GM13976 (cell line): ENCODE measurements around the gene HSBP1L1.

Experiments used
- DNase-seq: peaks from one replicate; pipeline ENCODE4 v3.0.0; 2012; ENCODE audit warnings: low spot score
- CTCF ChIP-seq: IDR thresholded peaks from 2 replicates; pipeline ENCODE4 v1.5.1; 2012; ENCODE audit warnings: borderline replicate concordance, mild to moderate bottlenecking; ENCODE audit not compliant: insufficient read depth; ENCODE audit errors: extremely low read depth, missing control alignments, control extremely low read depth
- in situ Hi-C: fragments of 300-500 bp; cut with MboI; formaldehyde crosslinking; loops from one replicate; pipeline ENCODE4 v1.12.0; 2022; ENCODE audit warnings: low sequenced_read_pairs, mixed read lengths, inconsistent platforms; ENCODE audit not compliant: unreplicated experiment

HSBP1L1 gene

DNA sequence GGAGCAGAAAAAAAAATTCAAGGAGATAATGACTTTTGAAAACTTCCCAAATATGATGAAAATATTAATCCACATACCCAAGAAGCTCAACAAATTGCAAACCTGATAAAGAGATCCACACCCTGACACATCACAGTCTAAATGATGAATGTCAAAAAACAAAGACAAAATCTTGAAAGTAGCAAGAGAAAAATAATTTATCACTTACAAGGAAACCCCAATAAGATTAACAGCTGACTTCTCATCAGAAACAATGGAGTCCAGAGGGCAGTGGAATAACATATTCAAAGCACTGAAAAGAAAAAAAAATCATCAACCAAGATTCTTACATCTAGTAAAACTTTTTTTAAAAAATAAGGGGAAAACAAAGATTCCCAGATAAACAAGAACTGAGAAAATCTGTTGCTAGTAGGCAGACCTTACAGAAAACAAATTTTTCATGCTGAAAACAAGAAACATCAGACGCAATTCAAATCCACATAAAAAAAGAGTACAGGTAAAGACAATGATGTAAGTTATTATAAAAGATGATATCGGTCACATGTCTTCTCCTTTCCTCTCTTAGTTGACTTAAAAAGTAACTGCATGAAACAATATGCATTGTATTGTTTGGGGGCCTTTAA lies 34.3 kb upstream of the HSBP1L1 start:
- in situ Hi-C loops, result no loop called here
- TF ChIP-seq CTCF, result no peak
- DNase-seq, result no peak

GRCh38 chr18:79931475-79931874 lies 33.0 kb upstream of the HSBP1L1 start:
- no peak for DNase-seq
- in situ Hi-C loops, result no loop called here
- TF ChIP-seq CTCF, result no peak

GRCh38 chr18:79932907-79933306 lies 31.5 kb upstream of the HSBP1L1 start:
- no peak for DNase-seq
- TF ChIP-seq CTCF, result no peak
- in situ Hi-C loops, result no loop called here

DNA sequence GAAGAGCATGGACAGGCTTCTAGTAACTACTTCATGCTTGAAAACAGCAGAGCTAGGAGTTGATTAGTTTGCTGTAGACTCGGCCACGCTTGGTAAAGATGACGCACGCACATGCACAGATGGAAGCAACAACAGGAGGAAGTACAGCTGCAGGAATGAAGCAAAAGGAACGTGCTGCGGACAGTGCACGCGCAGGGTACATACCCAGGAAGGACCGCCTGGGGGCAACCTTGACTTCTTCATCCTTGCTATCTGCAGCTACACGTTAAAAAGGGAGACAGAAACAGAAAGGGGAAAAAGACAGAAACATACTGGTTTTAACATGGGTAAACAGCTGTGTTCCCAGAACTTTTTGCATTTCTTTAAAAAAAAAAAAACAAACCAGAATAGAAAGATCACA lies 30.7 kb upstream of the HSBP1L1 start:
- no peak for DNase-seq
- in situ Hi-C loops, result no loop called here
- TF ChIP-seq CTCF, result no peak

- in situ Hi-C loops, result no loop called here
- no peak for DNase-seq
- TF ChIP-seq CTCF, result no peak
Measured at GRCh38 chr18:79934311-79935097, 29.9 kb upstream of the HSBP1L1 start.

DNA sequence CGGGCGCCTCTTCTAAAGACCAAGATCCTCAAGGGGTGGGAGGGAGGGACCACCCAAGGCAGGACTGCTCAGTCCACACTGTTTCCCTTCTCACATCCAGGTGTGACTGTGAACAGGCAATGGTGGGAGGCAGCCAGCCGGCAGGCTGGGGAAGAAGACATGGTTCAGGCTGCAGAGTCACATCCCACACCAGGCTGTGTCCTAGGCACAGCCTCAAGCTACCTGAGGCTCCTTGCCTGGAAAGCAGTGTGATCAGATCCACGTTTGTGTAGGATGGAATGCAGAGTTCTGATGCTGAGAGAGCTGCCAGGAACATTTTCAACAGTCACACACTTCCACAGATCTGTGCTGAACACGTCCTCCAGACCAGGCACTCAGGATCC lies 29.4 kb upstream of the HSBP1L1 start:
- TF ChIP-seq CTCF, result no peak
- in situ Hi-C loops, result no loop called here

More for the DNA sequence above, 29.4 kb upstream of the HSBP1L1 start:
- no peak for DNase-seq
